Liver (tissue), 3 donors: Measurements from ENCODE around the gene KIAA0753.

ENCODE experiments used
- JUND ChIP-seq, 2 donors: IDR thresholded peaks; 2 replicates each; pipeline ENCODE4 v1.6.1; 2016; ENCODE audit warnings: antibody characterized with exemption in 2 of 2
- RXRA ChIP-seq, 2 donors: IDR thresholded peaks; 2 replicates each; pipeline ENCODE4 v1.6.1; 2017 to 2018; ENCODE audit warnings: antibody characterized with exemption in 2 of 2, mild to moderate bottlenecking in 1 of 2
- SP1 ChIP-seq: IDR thresholded peaks from 2 replicates; pipeline ENCODE4 v1.6.1; 2018; ENCODE audit warnings: antibody characterized with exemption, mild to moderate bottlenecking
- YY1 ChIP-seq: IDR thresholded peaks from 2 replicates; pipeline ENCODE4 v1.6.1; 2016; ENCODE audit warnings: antibody characterized with exemption, mild to moderate bottlenecking
- TF ChIP-seq, protein P1 (sequence below): fragments of 150-350 bp; IDR thresholded peaks from 2 replicates; pipeline ENCODE4 v1.5.1; 2017; ENCODE audit warnings: improper control_type of control experiment, low read depth, low read length; ENCODE audit not compliant: missing input control
- TF ChIP-seq, protein P2 (sequence below): IDR thresholded peaks from 2 replicates; pipeline ENCODE4 v1.6.1; 2016; ENCODE audit warnings: antibody characterized with exemption
- TF ChIP-seq, protein P3 (sequence below): IDR thresholded peaks from 2 replicates; pipeline ENCODE4 v1.6.1; 2016; ENCODE audit warnings: antibody characterized with exemption
- donor health status: healthy.
- donor health status: healthy.

DNA sequence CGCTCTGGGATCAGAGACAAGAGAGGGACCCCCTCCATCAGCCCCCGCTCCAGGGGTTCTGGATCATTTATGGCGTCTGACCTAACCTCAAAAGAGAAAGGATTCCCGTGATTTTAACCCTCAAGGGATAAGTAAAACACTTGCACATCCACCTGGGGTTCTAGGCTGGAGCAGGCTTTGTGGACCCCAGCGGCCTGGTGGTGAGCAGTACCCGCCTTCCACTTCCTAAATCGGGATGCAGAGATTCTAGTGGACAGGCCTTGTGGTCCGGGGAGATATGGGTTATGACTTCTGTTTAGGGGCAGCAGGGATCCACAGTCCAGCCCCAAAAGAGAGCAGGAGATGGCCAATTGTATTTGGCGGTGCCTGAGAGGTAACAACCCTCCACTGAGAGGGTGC lies 83.5 kb downstream of the KIAA0753 start:
- TF ChIP-seq, protein P1, sequence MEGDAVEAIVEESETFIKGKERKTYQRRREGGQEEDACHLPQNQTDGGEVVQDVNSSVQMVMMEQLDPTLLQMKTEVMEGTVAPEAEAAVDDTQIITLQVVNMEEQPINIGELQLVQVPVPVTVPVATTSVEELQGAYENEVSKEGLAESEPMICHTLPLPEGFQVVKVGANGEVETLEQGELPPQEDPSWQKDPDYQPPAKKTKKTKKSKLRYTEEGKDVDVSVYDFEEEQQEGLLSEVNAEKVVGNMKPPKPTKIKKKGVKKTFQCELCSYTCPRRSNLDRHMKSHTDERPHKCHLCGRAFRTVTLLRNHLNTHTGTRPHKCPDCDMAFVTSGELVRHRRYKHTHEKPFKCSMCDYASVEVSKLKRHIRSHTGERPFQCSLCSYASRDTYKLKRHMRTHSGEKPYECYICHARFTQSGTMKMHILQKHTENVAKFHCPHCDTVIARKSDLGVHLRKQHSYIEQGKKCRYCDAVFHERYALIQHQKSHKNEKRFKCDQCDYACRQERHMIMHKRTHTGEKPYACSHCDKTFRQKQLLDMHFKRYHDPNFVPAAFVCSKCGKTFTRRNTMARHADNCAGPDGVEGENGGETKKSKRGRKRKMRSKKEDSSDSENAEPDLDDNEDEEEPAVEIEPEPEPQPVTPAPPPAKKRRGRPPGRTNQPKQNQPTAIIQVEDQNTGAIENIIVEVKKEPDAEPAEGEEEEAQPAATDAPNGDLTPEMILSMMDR: no peak
- no peak for TF ChIP-seq RXRA (IDR thresholded peaks at IDR 0.05)
- TF ChIP-seq SP1: no peak
- no peak for TF ChIP-seq YY1
- TF ChIP-seq, protein P2, sequence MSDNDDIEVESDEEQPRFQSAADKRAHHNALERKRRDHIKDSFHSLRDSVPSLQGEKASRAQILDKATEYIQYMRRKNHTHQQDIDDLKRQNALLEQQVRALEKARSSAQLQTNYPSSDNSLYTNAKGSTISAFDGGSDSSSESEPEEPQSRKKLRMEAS: no peak
- no peak for TF ChIP-seq JUND (IDR thresholded peaks at IDR 0.05)
- TF ChIP-seq, protein P3, sequence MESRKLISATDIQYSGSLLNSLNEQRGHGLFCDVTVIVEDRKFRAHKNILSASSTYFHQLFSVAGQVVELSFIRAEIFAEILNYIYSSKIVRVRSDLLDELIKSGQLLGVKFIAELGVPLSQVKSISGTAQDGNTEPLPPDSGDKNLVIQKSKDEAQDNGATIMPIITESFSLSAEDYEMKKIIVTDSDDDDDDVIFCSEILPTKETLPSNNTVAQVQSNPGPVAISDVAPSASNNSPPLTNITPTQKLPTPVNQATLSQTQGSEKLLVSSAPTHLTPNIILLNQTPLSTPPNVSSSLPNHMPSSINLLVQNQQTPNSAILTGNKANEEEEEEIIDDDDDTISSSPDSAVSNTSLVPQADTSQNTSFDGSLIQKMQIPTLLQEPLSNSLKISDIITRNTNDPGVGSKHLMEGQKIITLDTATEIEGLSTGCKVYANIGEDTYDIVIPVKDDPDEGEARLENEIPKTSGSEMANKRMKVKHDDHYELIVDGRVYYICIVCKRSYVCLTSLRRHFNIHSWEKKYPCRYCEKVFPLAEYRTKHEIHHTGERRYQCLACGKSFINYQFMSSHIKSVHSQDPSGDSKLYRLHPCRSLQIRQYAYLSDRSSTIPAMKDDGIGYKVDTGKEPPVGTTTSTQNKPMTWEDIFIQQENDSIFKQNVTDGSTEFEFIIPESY: no peak
